ENCODE data around the gene CLASRP. TPM values are rescaled to one million over a fixed set of nuclear protein-coding genes. Genes with fewer than 3 reads are reported as not detected.

Gene CLASRP
- total and polyA plus RNA-seq, 2 of the 8 experiments (the other 6 are each of a cell fraction or from before 2014, with no cell fraction given) = 22.3 to 71.7 TPM

- TF ChIP-seq MAFK (IDR thresholded peaks at IDR 0.05; ENCODE audit: low read depth, low read length) (no peak), TEAD4 (IDR thresholded peaks at IDR 0.05; ENCODE audit: low read depth, low read length) (no peak), SUZ12 (IDR thresholded peaks at IDR 0.05; ENCODE audit: low read length) (no peak), KDM4A (IDR thresholded peaks at IDR 0.05; ENCODE audit: low read depth, low read length, severe bottlenecking) (no peak)
These were observed 18.6 kb downstream of the CLASRP start (continued) for GRCh38 chr19:45057444-45057843.

Data from H1 (cell line).